A673 (cell line): Measurements from ENCODE around the gene DNAH8. TPM values are rescaled to one million over a fixed set of nuclear protein-coding genes. Genes with fewer than 3 reads are reported as not detected.

Experiments used
- BruUV-seq: library from RNA; stranded (reverse); fragments of 400-500 nt; replicated peaks from 2 replicates; lab custom pipeline; 2021; lab: Mats Ljungman, UMichigan
- CTCF ChIA-PET: fragments of 300-600 bp; sonication (Branson Sonifier 250); formaldehyde crosslinking; loops from one replicate; lab custom pipeline; 2022; ENCODE audit warnings: antibody characterized with exemption; lab: Charles Lee
- POLR2A ChIA-PET: fragments of 300-600 bp; sonication (Branson Sonifier 250); formaldehyde crosslinking; loops from one replicate; lab custom pipeline; 2022; ENCODE audit warnings: antibody characterized with exemption; ENCODE audit not compliant: low non-redundant PET; lab: Charles Lee
- DNase-seq: peaks from one replicate; pipeline ENCODE4 v3.0.0-alpha.2; 2015; ENCODE audit warnings: low spot score
- H3K27ac ChIP-seq: fragments of 200-600 bp; sonication (generic); 2 replicates; pipeline ENCODE4 v1.5.1; 2016; ENCODE audit warnings: mixed run types, low read depth, mild to moderate bottlenecking, mixed read lengths, antibody characterized with exemption, low read length; ENCODE audit not compliant: poor library complexity, severe bottlenecking
- H3K27me3 ChIP-seq: fragments of 200-600 bp; sonication (generic); replicated peaks from 2 replicates; pipeline ENCODE4 v1.6.1; 2017; ENCODE audit warnings: mixed run types, low read depth, mild to moderate bottlenecking, mixed read lengths, antibody characterized with exemption, low read length; ENCODE audit not compliant: insufficient read depth, poor library complexity
- H3K36me3 ChIP-seq: fragments of 200-600 bp; sonication (generic); 2 replicates; pipeline ENCODE4 v1.6.1; 2016; ENCODE audit warnings: mixed run types, mild to moderate bottlenecking, mixed read lengths, antibody characterized with exemption, low read length; ENCODE audit not compliant: insufficient read depth, poor library complexity, severe bottlenecking
- H3K4me1 ChIP-seq: fragments of 200-600 bp; sonication (generic); 2 replicates; pipeline ENCODE4 v1.6.1; 2017; ENCODE audit warnings: mixed run types, mild to moderate bottlenecking, mixed read lengths, antibody characterized with exemption, low read length; ENCODE audit not compliant: insufficient read depth, poor library complexity, severe bottlenecking
- H3K4me3 ChIP-seq: fragments of 200-600 bp; sonication (generic); 2 replicates; pipeline ENCODE4 v1.5.1; 2016; ENCODE audit warnings: low read depth, mixed run types, mild to moderate bottlenecking, mixed read lengths, low read length; ENCODE audit not compliant: poor library complexity, severe bottlenecking
- H3K9me3 ChIP-seq: fragments of 200-600 bp; sonication (generic); 2 replicates; pipeline ENCODE4 v1.6.1; 2016; ENCODE audit warnings: mixed run types, low read depth, mild to moderate bottlenecking, mixed read lengths, antibody characterized with exemption, low read length; ENCODE audit not compliant: poor library complexity, severe bottlenecking
- EZH2 ChIP-seq: fragments of 200-600 bp; sonication (generic); IDR thresholded peaks from 2 replicates; pipeline ENCODE4 v1.6.1; 2017; ENCODE audit warnings: borderline replicate concordance, low read depth, mild to moderate bottlenecking, mixed read lengths, antibody characterized with exemption, low read length; ENCODE audit not compliant: poor library complexity, severe bottlenecking
- intact Hi-C: fragments of 100-400 bp; cut with micrococcal nuclease; formaldehyde crosslinking; loops from one replicate; pipeline ENCODE4 v1.10.0; 2022; ENCODE audit not compliant: unreplicated experiment
- total RNA-seq: library from RNA; stranded (reverse); gene quantifications from 2 replicates; pipeline ENCODE4 v1.2.3, GENCODE V29; 2021
- TF ChIP-seq, protein P1 (sequence below): fragments of 300-800, 200-600 bp; sonication (generic); conservative IDR thresholded peaks from 2 replicates; pipeline ENCODE4 v1.5.1; 2017; ENCODE audit warnings: low read depth, mild to moderate bottlenecking, antibody characterized with exemption, low read length, moderate library complexity, mixed read lengths

Gene DNAH8
- total RNA-seq, 1 experiment from 2014 or later = not detected

DNA sequence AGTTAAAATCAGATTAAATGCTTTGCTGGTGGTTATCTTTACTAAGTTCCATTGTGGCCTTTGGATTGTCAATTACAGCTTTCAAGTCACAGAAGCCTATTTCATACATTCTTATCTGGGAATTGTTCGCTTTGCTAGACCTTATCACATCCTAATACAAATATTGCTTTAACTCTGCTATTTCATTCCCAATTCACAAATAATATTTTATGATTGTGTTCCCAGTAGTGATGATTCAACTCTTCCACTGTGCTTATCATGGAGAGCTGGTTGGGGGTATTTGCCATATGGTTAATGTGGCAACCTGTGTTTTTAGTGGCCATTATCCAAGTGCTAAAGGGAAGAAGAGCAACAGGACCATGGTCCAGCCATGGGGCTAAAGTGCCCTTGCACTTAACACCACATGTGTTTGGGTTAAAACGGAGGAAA, 260.5 kb downstream of the DNAH8 start:
- peaks cover 59% of the 10 kb centered on the region for H3K27me3 ChIP-seq
- no peak for TF ChIP-seq EZH2
- no TSS peak for BruUV-seq
- no peak for DNase-seq
- intact Hi-C loops = loop anchor here (10.0 kb wide), 1 partner anchor 189 kb away; no protein-coding TSS in a partner anchor
- no peak overlapping the region for H3K27ac ChIP-seq
- CTCF ChIA-PET = no interaction called here
- no peak overlapping the region for H3K4me3 ChIP-seq
- POLR2A ChIA-PET = no interaction called here
- H3K4me1 ChIP-seq = no peaks in the 10 kb centered on the region
- no peaks in the 10 kb centered on the region for H3K36me3 ChIP-seq
- H3K9me3 ChIP-seq = no peaks in the 10 kb centered on the region

DNA sequence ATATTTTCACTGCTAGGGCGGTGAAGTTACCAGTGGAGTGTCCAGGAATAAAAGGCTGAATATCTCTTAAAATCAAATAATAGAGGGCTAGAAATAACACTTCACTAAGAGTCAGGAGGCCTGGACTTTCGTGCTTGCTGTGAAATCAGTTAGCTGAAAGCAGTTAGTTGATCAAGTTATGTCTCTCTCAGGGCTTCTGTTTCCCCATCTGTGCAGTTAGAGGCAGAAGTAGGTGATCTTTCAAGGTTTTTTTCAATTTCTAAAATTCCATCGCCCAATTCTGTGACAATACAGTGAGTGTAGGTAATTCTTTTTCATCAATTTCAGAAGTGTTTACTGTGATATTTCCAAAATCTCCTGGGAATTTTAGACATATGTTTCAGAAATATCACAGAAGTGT, 260.9 kb downstream of the DNAH8 start:
- ChIA-PET CTCF (no interaction called here), POLR2A (no interaction called here)
- H3K4me1 ChIP-seq = no peaks in the 10 kb centered on the region
- H3K27me3 ChIP-seq = peaks cover 60% of the 10 kb centered on the region
- DNase-seq = no peak
- no TSS peak for BruUV-seq
- no peak overlapping the region for H3K4me3 ChIP-seq
- no peaks in the 10 kb centered on the region for H3K9me3 ChIP-seq
- intact Hi-C loops = loop anchor here (10.0 kb wide), 1 partner anchor 189 kb away; no protein-coding TSS in a partner anchor
- H3K36me3 ChIP-seq = no peaks in the 10 kb centered on the region
- no peak for TF ChIP-seq EZH2
- TF ChIP-seq, protein P1, sequence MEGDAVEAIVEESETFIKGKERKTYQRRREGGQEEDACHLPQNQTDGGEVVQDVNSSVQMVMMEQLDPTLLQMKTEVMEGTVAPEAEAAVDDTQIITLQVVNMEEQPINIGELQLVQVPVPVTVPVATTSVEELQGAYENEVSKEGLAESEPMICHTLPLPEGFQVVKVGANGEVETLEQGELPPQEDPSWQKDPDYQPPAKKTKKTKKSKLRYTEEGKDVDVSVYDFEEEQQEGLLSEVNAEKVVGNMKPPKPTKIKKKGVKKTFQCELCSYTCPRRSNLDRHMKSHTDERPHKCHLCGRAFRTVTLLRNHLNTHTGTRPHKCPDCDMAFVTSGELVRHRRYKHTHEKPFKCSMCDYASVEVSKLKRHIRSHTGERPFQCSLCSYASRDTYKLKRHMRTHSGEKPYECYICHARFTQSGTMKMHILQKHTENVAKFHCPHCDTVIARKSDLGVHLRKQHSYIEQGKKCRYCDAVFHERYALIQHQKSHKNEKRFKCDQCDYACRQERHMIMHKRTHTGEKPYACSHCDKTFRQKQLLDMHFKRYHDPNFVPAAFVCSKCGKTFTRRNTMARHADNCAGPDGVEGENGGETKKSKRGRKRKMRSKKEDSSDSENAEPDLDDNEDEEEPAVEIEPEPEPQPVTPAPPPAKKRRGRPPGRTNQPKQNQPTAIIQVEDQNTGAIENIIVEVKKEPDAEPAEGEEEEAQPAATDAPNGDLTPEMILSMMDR = no peak
- H3K27ac ChIP-seq = no peak overlapping the region

DNA sequence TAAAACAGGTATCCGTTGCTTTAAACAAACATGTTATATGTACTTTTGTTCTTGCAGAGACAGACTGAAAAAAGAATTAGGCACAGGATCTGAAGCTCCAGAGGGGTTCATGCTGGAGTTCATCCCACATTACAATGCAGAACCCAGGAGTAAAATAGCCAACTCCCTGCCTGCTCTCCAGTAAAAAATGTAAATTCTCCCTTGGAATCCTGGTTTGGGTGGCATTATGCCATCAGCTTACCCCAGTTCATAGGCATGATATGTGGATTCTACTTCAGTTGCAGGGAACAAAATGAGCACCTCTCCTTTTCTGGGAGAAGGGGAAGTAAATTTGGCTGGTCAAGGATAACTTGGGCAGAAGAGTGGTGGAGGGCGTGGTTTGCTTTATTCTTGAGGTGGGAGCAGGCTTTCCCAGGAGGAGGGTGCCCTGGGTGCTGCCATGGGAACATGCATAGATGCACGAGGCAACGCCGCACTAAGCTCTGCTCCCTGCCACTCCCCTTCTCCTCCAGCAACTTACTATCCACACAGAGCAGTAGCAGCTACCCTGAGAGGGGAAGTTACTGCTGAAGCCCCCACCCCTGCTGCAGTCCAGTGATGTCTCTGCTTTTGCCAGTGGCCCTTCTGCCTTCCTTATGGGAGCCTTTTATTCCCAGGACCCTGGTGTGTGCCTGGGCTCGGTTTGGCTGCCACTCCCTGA, 261.8 kb downstream of the DNAH8 start:
- no peak overlapping the region for H3K27ac ChIP-seq
- H3K4me3 ChIP-seq = no peak overlapping the region
- intact Hi-C loops = loop anchor here (10.0 kb wide), 1 partner anchor 188 kb away; no protein-coding TSS in a partner anchor
- no peaks in the 10 kb centered on the region for H3K9me3 ChIP-seq
- TF ChIP-seq, protein P1 = no peak
- TF ChIP-seq EZH2 = no peak
- H3K36me3 ChIP-seq = no peaks in the 10 kb centered on the region
- DNase-seq = no peak
- POLR2A ChIA-PET = no interaction called here
- no peaks in the 10 kb centered on the region for H3K4me1 ChIP-seq
- CTCF ChIA-PET = no interaction called here
- peaks cover 68% of the 10 kb centered on the region for H3K27me3 ChIP-seq
- no TSS peak for BruUV-seq
